ENCODE results near the gene C1QTNF5.

- TF ChIP-seq CTCF (IDR thresholded peaks at IDR 0.05) (no peak), POLR2A (IDR thresholded peaks at IDR 0.05) (no peak)
Measured at GRCh38 chr11:119382101-119382500, 41.4 kb upstream of the C1QTNF5 start.
